GM19193 (cell line): ENCODE results near the gene RBPJL.
A peak's percentile ranks its signal among the peaks of the same experiment; 100 is the strongest.

ENCODE experiments used
- POLR2A ChIP-seq: IDR thresholded peaks from 4 replicates; pipeline ENCODE4 v1.6.1; 2011; ENCODE audit not compliant: insufficient read depth, insufficient read length; ENCODE audit errors: extremely low read depth

RBPJL gene

DNA sequence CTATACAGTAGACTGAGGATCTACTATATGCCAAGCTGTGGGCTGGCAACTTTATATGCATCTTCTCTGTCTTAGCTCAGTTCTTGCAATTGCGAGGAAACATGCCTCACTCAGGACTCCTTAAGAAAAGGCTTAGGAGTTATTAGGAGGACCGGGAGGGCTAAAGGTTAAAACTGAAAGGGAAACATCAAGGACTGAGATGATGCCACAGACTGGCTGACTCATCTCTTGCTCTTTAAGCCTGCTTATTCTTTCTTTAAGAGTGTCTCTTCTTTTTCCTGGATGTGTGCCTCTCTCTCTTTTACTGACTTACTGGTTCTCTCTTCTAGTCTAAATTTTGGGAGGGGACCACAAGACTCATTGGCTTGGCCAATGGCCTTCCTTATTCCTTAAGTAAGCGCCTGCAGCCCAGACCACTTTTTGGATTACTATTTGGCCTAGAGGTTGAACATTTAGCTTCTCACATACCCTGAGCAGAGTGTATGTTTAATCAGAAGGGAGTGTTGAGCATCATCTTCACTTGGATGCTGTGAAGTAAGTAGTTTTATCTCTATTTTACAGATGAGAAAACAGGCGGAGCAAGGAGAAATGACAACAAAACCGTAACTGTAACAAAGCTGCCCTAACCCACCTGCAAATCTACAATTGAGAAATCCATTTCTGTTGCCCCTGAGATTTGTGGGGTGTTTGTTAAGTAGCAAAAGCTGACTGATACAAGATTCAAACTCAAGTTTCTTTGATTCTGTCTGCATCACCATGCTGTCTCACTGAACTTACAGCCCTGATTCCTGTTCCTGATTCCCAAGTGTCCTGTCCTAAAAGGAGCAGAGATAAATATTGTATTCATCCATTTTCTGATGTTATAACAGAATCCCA, 48.8 kb downstream of the RBPJL start:
- TF ChIP-seq POLR2A: no peak

DNA sequence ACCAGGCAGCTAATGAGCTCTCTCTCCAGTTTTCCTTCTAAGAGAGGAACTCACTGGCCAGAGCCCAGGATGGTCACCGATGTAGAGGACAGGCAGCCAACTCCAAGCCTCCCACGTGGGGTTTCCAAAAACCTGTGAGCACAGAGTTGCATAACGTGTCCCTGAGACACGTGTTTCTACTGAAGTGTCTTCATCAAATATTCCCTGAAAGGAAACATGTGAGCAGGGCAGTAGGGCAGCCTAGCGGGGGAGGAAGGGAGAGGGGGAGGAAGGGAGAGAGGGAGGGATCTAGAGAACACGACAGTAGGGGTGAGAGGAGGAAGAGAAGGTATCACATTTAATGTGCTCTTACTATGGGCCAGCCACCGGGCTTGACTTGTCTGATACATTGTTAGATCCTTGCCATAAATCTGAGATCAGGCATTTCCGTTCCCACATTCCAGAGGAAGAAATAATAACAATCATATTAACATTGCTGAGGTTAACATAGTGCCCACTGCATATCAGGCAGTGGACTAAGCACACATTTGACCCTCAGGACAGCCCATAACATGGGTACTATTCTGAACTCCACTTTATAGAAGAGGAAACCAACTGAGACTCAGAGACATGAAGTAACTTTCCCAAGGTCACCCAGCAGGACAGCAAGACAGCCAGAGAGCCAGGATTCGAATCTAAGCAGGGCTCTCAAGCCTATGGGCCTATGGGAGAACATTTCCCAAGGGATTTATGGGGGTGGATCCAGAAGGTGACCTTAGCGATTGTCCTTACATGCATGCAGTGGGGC, 51.8 kb downstream of the RBPJL start:
- TF ChIP-seq POLR2A: no peak

DNA sequence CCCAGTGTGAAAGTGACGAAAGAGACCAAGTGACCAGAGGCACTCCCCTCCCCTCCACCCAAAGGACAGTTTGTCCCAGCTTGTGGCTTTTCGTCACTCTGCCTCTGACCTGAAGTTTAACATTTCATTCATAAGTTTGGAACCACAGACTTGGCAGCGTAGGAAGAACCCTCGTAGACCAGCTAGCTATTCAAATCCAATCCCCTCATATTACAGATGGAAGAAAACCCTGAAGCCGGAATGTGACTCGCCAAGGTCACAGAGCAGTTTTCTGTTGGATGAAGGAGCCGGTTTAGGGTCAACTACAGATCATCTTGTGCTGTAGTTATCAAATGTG, 52.4 kb downstream of the RBPJL start:
- TF ChIP-seq POLR2A: no peak

DNA sequence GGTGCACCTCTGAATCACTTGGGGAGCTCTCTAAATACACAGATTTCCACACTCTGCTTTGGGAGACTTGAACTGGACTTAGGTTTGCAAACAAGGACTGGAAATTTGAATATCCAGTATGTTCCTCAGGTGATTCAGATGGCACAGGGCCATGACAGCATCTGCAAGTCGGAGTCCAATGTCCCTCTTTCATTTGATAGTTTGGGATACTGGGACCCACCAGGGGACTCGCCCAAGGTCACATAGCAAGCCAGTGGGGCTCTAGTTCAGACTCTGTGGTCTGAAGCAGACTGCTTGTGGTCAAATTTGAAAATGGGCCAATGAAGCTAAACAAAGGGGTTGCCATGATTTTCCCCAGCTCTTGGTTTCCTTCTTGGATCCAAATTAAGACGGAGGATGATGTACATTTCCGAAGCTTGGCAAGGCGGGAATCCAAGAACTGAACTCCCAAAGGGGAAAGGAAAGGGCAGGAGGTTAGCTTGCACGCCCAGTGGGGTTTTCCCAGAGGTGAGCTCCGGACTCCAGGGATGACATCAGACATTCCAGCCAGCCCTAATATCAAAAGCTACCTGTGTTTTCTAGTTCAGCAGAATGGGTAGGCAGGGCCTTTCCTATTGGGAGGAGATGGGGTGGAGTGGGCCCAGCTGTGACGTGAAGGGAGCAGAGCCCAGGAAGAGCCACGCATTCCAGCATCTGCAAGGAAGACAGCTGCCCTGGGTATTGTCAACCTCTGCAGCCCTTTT, 52.9 kb downstream of the RBPJL start:
- TF ChIP-seq POLR2A: no peak

DNA sequence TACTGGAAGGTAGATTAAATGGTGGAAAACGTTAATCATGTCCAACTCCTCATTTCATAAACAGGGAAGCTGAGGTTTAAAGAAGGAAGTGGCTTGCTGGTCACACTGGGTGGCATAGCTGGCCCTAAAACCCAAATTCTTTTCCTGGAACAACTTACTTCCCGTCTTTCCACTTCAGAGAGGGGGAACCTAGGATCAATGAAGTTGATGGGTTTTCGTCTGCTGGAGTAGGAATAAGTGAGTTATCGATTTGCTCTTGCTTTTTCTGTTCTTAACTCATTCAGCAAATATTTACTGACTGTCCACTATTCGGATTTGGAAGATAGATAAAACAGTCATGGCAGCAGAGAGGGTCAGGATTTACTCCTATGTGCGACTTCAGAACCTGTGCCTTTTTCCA, 55.2 kb downstream of the RBPJL start:
- no peak for TF ChIP-seq POLR2A

DNA sequence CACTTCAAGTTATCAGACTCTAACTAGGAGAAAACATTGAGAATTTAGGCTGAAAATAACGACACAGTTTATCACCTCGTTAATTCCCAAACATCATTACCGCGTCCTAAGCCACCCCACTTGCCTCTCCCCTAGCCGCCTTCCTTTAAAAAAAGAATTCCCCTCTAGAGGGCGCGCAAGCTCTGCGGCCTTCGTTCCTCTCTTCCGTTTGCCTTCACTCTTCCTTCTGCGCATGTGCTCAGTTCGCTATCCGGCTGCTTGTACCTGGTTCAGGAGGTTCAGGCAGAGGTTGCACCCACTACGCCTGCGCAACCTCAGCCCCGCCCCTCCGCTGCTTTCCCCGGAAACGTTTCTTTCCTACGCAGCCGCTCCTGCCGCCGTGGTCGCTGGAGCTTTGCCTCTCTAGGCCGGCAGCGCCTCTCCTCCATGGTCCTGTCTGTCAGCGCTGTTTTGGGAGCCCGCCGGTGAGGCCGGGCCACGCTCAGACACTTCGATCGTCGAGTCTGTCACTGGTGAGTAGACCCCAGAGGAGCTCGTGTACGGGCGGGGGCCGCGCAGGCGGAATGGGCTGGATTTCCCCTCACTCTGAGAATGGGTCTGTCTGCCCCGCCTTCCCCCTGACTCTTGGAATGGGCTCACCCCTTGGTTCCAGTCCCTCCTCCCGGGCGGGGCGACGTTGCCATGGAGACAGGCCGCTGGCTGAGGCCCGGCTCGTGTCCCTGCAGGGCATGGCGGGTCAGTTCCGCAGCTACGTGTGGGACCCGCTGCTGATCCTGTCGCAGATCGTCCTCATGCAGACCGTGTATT, 56.4 kb downstream of the RBPJL start, which contains the start of gene SYS1:
Gene SYS1, plus strand, starts transcription at position 353 of the 807 bp plus-strand sequence. Its CDS starts 376 bp downstream, at position 729.
- peak; percentile 95 for TF ChIP-seq POLR2A

DNA sequence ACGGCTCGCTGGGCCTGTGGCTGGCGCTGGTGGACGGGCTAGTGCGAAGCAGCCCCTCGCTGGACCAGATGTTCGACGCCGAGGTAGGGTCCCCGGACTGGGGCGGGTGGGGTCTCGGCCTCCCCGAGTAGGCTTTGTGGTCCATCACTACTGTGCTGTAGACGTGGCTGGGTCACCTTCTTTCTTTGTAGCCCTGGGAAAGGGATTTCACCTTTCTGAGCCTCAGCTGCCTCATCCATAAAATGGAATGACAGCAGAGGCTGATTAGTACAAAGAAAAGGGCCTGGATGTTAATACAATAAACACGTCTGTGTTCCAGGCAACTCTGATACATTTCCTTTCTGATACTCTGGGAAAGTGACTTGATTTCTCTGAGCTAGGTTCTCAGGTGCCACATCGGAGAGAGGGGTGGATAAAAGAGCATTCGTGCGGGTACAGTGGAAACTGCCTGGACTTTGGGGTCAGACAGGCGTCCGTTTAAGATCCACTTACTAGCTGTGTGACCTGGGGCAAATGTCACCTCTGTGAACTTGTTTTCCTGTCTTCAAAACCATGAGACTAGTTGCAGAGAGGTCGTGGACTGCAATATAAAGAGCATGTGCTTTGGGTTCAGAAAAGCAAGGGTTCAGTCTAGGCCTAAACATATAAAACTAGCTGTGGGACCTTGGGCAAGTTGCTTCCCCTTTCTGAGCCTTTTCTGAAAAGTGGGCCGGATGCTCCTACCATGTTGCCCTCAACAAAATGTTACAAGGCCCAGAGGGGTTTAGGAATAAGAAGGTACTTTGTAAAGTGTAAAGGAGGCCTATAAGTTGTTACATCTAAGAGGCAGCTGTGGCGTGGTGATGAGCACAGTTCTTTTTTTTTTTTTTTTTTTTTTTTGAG, 57.2 kb downstream of the RBPJL start:
- TF ChIP-seq POLR2A: no peak

DNA sequence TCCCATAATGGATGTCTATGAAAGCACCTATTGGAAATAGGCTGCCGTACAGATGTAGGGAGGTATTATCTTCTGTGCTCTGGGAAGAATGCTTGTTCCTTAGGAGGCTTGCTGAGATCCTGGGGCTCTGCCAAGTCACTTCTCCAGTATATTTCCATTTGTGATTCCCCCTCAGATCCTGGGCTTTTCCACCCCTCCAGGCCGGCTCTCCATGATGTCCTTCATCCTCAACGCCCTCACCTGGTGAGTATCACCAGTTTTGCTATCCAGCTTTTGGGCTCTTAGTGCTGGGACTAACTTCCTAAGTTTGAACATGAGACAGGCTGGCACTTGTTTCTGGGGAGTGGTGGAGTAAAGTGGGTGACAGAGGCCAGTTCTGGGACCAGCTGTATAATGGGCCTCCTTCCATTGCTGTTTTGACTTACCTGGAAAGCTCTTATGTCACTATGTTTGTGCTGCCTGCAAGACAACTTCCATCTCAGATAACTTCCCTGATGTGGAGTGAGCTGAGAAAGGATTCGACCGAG, 58.9 kb downstream of the RBPJL start:
- TF ChIP-seq POLR2A: no peak

DNA sequence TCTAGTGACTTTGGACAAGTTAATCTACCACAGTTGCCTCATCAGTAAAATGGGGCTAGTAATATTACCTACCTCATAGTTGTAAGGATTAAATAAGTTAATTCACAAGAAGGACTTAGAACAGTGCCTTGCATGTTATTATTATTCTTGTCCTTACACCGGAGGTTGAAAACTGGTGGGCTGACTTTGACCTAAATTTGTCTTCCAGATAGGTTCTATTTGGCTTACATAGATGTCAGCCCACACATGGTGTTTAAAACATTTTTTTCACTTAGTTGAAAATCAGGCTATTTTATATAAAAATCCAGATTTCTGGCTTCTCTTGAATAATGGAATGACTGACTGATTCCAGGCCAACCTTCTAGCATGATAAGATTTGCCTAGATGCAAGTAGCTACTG, 59.6 kb downstream of the RBPJL start:
- no peak for TF ChIP-seq POLR2A

DNA sequence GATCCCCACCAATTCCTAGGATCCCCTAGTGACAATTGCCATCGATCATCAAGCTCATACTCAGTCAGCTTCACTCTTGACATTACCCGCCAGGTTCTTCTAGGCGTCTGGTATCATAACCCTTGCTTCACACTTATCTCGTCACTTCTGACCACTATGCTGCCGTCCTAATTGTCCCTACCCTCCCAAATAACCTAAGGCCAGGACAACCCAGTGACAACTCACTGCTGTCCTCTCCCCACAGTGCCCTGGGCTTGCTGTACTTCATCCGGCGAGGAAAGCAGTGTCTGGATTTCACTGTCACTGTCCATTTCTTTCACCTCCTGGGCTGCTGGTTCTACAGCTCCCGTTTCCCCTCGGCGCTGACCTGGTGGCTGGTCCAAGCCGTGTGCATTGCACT, 60.0 kb downstream of the RBPJL start:
- no peak for TF ChIP-seq POLR2A

DNA sequence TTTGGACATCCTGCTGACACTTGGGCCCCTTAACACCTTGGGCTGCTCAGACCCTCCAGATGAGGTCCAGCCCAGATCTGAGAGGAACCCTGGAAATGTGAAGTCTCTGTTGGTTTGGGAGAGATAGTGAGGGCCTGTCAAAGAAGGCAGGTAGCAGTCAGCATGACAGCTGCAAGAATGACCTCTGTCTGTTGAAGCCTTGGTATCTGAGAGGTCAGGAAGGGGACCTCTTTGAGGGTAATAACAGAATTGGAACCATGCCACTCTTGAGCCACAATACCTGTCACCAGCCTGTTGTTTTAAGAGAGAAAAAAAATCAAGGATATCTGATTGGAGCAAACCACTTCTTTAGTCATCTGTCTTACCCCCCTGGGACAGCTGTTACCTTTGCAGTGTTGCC, 60.5 kb downstream of the RBPJL start:
- no peak for TF ChIP-seq POLR2A
